Stimulated activated CD4-positive, alpha-beta T cell treated with anti-CD3 and anti-CD28 coated beads, Interleukin-1b, Interleukin-23, amount 100 ng/mL, for 24 hours (primary cell): ENCODE data around the gene VAT1.

ENCODE experiments used
- DNase-seq, 4 experiments: peaks; one replicate each; pipeline ENCODE4 v3.0.0-alpha.2; 2020; ENCODE audit warnings: low read depth in 4 of 4, low spot score in 1 of 4

The VAT1 gene

DNA sequence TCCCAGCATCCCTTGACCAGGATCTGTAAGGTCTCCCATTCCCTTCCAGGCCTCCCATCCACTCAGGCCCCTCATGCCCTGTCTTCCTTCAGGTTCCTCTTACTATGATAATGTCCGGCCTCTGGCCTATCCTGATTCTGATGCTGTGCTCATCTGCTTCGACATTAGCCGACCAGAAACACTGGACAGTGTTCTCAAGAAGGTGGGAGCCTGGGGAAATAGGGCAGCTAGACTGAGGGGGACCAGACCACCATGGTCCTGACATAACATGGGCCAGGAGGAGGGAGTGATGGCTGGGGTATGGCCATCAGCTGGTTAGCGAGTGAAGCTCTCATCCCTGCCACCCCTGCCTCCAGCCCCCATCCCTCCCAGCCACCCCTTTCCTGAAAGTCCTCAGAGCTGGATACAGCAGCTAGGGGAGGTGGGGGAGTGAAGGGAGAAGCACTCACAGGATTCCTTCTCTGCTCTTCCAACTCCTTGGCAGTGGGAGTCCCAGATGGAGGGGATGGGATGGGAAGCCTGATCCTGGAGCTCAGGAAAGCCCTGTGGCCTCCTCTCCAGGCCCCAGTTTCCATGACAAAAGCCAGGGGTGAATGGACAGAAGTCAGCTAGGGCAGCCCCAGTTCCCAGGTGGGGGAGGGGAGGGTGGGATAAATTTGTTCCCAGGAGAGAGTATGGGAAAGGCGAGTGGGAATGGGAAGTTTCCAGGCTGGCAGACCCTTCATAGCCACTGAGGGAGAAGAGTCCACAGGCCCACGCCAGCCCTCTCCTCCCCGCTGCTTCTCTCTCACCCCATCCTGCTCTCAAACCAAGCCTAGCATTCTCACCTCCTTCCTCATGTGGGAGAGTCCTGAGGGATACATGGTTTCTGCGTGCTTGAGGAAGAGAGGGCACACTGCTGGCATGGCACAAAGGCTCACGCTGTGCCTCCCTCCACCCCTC is 5.2 kb upstream of the VAT1 start:
- no peak for DNase-seq

DNA sequence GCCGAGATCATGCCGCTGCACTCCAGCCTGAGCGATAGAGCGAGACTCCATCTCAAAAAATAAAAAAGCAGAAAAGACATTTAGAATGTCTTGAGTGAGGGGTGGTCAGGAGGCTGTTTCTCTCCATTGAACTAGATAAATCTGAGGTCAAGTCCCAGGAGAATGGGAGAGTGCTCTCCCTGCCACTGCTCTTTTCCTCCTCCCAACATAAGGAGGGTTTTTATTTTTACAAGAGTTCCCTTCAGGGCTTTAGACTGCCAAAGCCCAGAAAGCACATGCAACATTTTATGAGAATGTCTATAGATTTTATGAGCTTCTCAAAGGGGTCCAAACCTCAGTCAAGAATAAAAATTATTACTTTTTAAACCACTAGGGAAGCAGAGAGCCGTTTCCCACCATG is 4.4 kb upstream of the VAT1 start:
- DNase-seq: no peak

DNA sequence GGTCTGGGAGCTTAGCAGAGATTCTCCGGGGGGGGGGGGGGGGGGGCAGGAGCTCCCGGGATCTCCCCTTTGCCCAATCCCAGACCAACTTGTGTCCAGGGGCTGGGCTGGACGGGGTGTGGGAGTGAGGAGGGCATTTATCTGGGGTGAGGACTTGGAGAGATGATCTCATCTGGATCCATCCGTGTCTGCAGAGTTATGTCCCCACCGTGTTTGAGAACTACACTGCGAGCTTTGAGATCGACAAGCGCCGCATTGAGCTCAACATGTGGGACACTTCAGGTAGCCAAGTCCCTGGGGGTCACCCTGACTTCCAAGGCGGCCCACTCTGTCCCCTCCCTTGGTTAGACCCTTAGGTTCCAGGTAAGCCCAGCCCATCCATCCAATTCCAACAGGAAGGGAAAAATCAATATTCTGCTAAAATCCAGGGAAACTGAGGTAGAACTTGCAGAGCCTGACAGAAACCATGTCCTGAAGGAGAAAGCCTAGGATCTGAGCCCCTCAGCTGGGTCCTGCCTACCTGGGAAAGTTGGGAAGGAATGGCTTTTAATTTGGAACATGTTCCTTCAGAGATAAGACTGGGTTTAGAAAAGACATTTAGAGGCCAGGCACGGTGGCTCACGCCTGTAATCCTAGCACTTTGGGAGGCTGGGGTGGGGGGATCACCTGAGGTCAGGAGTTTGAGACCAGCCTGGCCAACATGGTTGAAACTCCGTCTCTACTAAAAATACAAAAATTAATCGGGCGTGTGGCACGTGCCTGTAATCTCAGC is 3.8 kb upstream of the VAT1 start:
- DNase-seq: no peak

DNA sequence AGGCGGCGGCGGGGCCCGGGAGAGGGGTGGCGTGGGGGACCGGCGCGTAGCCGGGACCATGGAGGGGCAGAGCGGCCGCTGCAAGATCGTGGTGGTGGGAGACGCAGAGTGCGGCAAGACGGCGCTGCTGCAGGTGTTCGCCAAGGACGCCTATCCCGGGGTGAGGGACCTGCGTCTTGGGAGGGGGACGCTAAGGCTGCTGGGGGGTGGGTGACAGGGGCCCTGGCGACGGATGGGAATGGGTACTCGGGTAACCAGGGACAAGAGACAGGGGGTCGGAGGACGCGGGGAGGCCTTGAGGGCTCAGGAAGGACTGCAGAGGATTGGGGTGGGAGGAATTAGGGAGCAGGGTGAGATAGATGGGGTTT is 3.1 kb upstream of the VAT1 start:
- no peak for DNase-seq

DNA sequence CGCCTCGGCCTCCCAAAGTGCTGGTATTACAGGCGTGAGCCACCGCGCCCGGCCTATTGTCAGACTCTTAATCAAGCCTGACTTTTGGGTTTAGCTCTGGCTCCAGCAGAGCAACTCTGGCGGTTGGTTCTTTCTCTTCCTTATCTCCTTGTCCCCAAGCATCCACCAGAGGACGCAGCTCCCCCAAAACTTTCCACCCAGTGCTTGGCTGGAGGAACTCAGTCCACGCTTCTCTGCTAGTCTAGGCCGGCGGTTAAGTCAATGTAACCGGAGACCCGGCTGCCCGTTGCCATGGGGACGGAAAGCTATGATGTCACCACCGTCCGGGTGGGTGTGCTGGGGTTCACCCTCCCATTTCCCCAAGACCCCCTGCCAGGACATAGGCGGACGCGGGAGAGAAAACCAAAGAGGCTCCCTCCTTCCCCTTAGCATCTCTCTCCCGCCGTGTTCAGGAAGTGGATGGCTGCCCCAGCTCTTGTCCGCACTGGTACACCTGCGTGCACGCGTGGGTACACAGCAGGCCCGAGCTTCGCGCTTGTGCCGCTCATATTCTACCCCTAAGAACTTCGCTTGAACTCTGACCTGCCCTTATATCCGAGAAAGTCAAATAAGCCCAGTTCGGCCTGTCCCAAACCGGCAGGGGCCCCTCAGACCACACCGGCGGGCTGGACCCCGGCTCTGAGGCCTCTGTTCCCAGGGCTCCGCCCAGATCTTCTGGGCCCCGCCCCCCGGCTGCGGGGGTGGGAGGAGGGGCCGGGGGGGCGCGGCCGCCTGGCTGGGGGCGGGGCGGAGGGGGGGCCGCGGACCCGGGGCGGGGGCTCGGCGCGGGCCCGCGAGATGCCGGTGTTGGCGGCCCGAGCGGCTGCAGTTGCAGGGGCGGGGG is 2.5 kb upstream of the VAT1 start, which contains the start of gene RND2:
RND2 (plus strand) TSS at position 825 of the 883 bp plus-strand sequence. CDS start 117 bp downstream, outside the sequence.
- peak; percentile 54 to 62 (median 60) for DNase-seq

DNA sequence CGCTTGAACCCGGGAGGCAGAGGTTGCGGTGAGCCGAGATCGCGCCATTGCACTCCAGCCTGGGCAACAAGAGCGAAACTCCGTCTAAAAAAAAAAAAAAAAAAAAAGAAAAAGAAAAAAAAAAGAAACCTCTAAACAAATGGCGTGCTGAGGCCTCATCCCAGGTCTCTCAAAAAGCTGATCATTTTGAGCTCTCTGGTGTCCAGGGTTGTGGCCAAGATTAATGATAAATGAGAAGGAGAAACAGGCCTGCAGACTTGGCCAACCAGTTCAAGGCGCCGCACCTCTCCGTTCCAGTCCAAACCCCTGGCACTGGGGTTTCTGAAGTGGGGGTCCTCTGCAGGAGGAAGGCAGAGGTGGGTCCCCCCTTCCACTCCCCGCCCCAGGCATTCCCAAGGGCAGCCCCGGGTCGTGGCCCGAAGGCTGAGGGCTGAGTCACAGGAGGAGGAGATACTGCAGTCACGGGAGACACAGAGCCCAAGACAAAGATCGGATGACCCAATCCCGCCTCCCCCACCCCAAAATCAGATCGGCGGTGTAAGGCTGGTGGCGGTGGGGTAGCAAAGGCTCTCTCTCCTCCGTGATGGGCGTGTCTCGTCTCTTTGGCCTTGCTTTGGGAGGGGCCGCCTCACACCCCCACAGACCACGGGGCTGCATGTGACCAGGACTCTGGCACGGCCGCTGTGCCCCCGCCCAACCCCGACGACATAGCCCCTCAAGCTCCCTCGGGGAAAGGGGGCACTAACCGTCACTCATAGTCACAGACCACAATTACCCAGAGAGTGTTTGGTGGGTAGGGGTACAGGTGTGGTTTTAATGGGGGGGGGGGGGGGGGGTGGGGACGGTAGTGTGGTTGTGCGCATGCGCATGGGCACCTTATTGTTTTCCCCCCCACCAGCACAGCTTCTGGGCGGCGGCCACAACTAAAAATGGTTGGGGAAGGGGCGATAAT is 1.1 kb downstream of the VAT1 start:
- DNase-seq: no peak

DNA sequence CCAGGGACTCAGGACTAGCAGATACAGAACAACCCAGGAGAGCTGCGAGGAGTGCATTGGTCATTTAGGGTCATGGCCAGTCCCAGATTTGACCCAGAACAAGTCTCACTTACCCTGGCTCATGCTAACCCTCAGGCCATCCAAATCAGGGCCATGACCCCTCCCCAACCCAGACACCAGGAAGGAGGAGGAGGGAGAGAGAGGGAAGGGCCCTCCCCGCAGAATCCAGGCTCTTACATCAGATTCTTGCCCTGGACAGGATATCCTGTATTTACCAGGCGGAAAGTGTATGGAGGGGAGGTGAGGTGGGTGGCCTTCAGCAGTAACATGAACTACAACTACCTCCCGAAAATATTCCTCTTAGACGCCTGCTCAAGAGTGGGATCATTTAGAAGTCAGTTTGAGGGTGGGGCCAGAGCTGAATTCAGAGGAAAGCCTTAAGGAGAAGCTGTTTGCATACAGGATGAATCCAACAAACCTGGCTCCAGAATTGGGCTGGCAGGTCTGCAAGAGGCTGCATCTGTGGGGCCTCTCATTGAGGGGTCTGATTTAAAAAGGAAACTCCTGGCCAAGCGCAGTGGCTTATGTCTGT is 2.1 kb downstream of the VAT1 start:
- DNase-seq: no peak

DNA sequence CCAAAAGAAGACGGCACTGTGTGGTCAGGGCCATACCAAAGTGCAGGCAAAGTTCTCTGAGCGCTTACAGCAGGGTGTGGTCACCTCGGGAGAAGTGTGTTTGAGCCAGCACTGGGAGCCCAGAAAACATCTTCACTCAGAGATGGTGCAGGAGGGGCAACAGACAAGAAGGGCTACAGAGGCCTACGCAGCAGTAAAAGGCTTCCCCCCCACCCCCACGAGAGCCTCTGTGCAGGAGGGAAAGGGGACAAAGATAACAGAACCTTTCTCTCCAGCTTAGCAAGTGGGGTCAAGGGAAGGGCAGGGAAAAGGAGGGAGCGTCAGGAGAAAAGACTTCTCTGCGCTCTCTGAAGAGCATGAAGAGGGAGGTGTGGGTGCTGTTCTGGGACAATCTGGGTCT is 2.8 kb downstream of the VAT1 start:
- DNase-seq: no peak

DNA sequence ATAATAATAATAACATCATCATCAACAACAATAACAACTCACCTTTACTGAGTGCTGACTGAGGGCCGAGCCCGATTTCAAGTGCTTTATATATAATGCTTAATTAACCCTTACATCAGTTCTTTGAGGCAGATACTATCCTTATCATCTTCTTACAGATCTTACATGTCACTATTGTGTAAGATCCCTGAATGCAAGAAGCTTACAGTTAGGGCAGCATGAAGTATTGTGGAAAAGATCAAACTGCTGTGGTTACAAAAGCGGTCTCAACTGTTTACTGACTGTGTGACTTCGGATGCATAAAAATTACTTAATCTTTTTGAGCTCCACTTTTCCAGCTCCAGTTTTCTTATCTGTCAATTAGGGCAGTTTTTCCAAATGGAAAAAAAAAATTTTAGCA is 3.3 kb downstream of the VAT1 start:
- no peak for DNase-seq

DNA sequence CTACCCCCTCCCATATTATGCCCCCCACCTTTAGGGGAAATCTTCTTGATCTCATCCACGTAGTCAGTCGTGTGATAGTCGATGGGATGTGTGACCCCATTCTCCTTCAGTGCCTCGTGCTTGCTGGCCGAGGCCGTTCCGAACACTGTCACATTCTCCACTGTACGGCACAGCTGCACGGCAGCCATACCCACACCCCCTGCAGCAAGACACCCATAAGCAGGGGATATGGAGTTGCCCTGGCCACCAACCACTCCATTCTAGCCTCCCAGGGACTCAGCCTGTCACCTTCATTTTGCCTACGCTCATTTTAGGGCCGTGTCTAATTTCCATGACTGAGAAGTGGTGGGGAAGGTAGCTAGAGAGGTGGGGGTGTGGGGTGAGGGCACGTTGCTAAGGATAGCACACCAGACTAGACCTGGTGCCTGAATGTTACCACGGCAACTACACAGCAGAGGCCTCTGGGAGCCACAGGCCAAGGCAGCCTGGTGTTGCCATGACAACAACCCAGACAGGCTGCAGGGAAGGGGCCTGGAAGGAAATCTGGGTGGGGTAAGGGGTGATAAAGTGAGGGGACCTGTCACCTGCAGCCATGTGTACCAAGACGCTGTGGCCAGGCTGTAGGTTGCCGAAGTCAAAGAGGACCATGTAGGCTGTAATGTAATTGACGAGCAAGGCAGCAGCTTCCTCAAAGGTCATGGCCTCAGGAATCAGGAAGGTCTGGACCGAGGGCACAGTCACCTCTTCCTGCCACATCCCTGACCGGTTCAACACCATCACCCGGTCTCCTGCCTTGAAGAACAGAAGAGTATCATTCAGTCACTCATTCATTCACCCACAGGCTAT is 4.0 kb downstream of the VAT1 start:
- no peak for DNase-seq

DNA sequence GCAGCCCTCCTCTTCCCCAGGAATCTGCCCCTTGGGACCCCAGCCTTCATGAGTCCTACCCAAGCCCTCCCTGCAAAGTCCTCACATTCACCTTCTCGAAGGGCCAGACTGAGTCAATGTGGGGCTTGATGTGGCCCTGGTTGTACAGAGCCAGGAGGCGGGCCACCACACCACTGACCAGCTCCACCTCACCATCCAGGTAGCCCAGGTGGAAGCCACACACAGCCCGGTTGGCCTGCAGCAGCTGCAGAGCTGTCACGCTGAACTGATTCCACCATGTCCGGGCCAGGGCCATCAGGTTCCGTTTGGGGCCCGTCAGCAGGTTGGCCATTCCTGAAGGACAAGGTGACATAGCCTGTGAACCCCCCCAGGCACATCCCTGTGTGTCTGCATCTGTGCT is 6.0 kb downstream of the VAT1 start:
- no peak for DNase-seq

DNA sequence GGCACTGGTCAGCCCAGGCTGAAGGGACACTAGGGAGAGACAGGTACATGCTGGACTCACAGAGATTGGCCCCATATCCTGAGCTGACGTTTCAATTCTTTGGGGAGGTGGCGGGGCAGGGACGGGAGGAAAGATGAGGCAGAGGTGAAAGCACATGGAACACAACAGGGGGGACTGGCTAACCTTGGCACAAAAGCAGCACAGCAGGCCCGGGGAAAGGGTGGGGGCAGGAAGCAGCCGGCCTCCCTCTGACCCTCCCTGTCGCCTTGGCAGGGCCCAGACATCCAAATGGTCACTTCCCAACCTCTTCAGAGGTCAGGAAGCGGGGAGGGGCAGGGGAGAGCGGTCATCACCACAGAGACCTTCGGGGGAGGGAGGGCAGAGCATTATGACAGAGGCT is 6.6 kb downstream of the VAT1 start:
- no peak for DNase-seq

DNA sequence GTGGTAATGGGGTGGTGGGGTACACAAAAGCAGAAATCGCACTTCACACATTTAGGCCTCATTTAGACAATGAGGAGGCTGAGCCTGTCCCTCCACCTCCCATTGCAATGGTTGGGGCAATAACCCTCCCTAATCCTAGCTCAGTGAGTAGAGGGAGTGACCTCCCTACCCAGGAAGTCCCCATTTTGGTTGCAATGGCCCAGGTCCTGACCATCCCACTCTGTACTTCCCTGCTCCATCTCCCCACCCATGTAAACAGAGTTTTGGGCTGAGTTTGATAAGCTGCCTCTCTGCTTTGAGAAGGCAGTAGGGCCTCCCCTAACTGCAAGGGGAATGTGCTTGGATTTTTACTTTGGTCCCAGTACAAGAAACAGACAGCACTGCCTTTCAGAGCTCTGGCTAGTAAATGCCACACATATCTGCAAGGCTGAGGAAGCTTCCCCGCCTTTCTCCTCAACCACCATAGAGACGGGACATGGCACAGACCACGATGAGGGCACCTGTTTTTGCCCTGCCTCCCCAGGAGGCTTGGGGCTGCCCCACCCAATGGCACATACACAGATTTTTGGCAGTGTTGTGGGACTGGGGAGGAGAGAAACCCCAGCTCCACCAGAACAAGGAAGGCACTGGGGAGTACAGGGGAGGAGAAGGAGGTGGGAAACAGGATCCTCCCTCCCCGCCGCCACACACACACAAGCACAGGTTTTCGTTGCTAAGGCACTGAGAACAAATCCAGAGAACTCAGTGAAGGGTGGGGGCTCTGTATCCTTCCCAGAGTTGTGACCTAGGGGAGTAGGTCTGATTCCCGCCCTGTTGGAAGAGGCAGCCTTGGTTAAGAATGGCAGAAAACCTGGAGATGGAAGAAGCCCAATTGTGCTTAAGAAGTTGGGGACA is 7.3 kb downstream of the VAT1 start:
- DNase-seq: no peak

DNA sequence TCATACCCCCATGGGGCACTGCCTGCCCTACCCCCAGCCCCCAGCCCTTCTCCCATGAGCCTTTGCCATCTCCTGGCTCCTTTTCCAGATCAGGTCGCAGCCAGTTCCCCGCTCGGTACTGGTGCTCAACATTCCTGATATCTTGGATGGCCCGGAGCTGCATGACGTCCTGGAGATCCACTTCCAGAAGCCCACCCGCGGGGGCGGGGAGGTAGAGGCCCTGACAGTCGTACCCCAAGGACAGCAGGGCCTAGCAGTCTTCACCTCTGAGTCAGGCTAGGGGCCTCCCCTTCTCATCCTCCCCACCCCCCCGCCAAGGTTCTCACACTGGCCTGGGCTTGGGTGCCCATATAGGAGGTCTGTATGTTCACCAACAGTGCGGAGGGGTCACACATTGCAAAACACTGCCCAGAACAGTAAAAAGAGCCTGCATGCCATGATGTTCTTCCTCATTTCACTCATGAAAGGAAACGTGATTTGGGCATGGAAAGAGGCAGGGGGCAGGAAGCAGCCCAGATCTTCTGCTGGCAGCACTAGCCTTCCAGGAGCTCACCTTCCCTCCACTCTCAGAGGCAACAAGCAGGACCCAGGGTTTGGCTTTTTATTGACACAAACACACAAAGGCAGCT is 8.1 kb downstream of the VAT1 start:
- DNase-seq: no peak

DNA sequence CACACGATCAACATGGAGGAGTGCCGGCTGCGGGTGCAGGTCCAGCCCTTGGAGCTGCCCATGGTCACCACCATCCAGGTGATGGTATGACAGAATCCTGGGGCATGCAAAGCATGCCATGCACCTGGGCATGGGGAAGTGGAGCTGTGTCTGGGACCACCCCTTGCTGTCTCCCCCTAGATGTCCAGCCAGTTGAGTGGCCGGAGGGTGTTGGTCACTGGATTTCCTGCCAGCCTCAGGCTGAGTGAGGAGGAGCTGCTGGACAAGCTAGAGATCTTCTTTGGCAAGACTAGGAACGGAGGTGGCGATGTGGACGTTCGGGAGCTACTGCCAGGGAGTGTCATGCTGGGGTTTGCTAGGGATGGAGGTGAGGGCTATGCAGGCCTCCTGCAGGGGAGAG is 8.9 kb downstream of the VAT1 start:
- no peak for DNase-seq

DNA sequence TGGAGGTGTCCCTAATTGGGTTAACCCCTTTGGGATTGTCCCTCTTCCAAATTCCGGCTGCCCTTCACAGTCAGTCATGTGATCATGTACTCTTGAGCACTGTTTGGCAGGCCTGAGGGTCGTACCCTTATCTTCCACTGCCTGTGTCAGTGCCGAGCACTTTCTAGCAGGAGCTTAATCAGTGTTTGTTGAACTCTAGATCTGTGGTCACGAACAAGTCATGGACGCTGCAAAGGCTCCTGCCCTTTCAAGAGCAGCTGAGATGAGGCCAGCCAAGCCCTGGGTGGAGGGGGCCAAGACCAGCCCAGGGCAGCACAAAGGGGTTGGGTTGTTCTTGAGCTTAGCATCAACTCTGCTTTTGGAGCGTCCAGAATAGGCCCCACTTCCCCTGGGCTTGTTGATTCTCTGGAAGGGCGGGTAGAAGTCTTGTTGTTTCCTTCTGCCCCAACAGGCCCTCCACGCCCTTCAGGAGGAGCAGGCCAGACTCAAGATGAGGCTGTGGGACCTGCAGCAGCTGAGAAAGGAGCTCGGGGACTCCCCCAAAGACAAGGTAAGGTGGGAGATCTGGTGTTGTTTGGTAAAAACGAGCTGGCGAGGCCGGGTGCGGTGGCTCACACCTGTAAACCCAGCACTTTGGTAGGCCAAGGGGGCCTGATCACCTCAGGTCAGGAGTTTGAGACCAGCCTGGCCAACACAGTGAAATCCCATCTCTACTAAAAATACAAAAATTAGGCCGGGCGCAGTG is 10.3 kb downstream of the VAT1 start:
- DNase-seq: no peak
